Body of pancreas (tissue), 4 donors: ENCODE measurements around the gene CRYAA.
"Not testable (repeated sequence)": the region's sequence is repeated elsewhere in the genome, so short reads cannot be mapped to it uniquely, and the experiment has no call there.

Source experiments
- POLR2A ChIP-seq, 3 donors: fragments of 450-650 bp; IDR thresholded peaks; one replicate each; pipeline ENCODE4 v1.6.1; 2016; ENCODE audit warnings: antibody characterized with exemption in 3 of 3, mild to moderate bottlenecking in 2 of 3
- TF ChIP-seq, protein P1 (sequence below), 7 experiments: fragments of 450-650 bp in 4 of 7; fragments of 200-600 bp in 3 of 7; sonication (generic) in 3 of 7; IDR thresholded peaks; one replicate each; pipeline ENCODE4 v1.5.1; 2016 to 2019; ENCODE audit warnings: antibody characterized with exemption in 7 of 7

DNA sequence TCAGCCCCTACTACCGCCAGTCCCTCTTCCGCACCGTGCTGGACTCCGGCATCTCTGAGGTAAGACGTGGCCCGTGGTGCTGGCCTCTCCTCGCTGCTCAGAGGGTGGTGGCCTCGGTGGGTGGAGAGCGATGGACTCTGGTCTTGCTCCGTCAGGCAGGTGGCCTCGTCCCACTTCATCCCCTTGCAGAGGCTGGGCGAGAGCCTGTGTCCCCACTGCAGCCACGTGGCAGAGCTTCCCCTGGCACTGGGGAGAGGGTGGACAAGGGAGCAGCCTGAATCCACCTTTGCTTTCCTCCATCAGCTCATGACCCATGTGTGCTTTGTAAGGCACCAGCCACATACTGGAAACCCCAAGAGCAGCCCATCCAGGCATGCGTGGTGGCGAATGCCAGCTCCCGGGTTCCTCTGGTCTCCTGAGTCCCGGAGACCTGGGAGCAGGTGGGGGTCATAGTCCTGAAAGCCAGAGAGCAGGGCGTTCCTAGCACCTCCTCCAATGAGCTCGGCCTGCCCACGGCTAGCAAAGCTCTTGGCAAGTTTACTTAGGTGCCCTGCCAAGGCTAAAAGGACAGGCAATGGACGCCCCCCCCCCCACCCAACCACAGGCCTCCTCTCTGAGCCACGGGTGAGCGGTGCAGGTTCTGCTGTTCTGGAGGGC, 550 bp downstream of the CRYAA start:
- TF ChIP-seq, protein P1, sequence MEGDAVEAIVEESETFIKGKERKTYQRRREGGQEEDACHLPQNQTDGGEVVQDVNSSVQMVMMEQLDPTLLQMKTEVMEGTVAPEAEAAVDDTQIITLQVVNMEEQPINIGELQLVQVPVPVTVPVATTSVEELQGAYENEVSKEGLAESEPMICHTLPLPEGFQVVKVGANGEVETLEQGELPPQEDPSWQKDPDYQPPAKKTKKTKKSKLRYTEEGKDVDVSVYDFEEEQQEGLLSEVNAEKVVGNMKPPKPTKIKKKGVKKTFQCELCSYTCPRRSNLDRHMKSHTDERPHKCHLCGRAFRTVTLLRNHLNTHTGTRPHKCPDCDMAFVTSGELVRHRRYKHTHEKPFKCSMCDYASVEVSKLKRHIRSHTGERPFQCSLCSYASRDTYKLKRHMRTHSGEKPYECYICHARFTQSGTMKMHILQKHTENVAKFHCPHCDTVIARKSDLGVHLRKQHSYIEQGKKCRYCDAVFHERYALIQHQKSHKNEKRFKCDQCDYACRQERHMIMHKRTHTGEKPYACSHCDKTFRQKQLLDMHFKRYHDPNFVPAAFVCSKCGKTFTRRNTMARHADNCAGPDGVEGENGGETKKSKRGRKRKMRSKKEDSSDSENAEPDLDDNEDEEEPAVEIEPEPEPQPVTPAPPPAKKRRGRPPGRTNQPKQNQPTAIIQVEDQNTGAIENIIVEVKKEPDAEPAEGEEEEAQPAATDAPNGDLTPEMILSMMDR (IDR thresholded peaks at IDR 0.05): not testable (repeated sequence)
- not testable (repeated sequence) for TF ChIP-seq POLR2A (IDR thresholded peaks at IDR 0.05)
